ENCODE measurements around the gene NDUFB11.

Gene NDUFB11

GRCh38 chrX:47158131-47158530 is 13.6 kb upstream of the NDUFB11 start:
- no peak for TF ChIP-seq TEAD4 (IDR thresholded peaks at IDR 0.05)
- TF ChIP-seq, protein P1, sequence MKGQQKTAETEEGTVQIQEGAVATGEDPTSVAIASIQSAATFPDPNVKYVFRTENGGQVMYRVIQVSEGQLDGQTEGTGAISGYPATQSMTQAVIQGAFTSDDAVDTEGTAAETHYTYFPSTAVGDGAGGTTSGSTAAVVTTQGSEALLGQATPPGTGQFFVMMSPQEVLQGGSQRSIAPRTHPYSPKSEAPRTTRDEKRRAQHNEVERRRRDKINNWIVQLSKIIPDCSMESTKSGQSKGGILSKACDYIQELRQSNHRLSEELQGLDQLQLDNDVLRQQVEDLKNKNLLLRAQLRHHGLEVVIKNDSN (IDR thresholded peaks at IDR 0.05), result no peak
- no peak for TF ChIP-seq EP300 (IDR thresholded peaks at IDR 0.05; ENCODE audit: borderline replicate concordance)
- TF ChIP-seq REST (IDR thresholded peaks at IDR 0.05; ENCODE audit: low read depth), result no peak
- no peak for TF ChIP-seq NFIC (IDR thresholded peaks at IDR 0.05)

GRCh38 chrX:47156611-47157520 is 12.4 kb upstream of the NDUFB11 start:
- no peak for TF ChIP-seq TCF12 (IDR thresholded peaks at IDR 0.05; ENCODE audit: low read depth)
- TF ChIP-seq ZBTB7A (IDR thresholded peaks at IDR 0.05; ENCODE audit: low read depth), result no peak
- no peak for TF ChIP-seq CEBPB (IDR thresholded peaks at IDR 0.05)
- no peak for TF ChIP-seq REST (IDR thresholded peaks at IDR 0.05; ENCODE audit: low read depth)
- TF ChIP-seq CREB1 (IDR thresholded peaks at IDR 0.05; ENCODE audit: low read depth), result no peak
- TF ChIP-seq, protein P2, sequence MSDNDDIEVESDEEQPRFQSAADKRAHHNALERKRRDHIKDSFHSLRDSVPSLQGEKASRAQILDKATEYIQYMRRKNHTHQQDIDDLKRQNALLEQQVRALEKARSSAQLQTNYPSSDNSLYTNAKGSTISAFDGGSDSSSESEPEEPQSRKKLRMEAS (IDR thresholded peaks at IDR 0.05), result no peak
- no peak for TF ChIP-seq RAD21 (IDR thresholded peaks at IDR 0.05; ENCODE audit: low read depth)
- TF ChIP-seq, protein P1 (IDR thresholded peaks at IDR 0.05), result no peak
- TF ChIP-seq TAF1 (IDR thresholded peaks at IDR 0.05; ENCODE audit: low read depth), result no peak
- no peak for TF ChIP-seq EP300 (IDR thresholded peaks at IDR 0.05; ENCODE audit: borderline replicate concordance)
- no peak for TF ChIP-seq NFIC (IDR thresholded peaks at IDR 0.05)
- TF ChIP-seq EGR1 (IDR thresholded peaks at IDR 0.05), result no peak
- no peak for TF ChIP-seq YY1 (IDR thresholded peaks at IDR 0.05; ENCODE audit: low read depth)
- TF ChIP-seq TEAD4 (IDR thresholded peaks at IDR 0.05), result no peak
- no peak for TF ChIP-seq FOXM1 (IDR thresholded peaks at IDR 0.05; ENCODE audit: borderline replicate concordance, low read depth)

DNA sequence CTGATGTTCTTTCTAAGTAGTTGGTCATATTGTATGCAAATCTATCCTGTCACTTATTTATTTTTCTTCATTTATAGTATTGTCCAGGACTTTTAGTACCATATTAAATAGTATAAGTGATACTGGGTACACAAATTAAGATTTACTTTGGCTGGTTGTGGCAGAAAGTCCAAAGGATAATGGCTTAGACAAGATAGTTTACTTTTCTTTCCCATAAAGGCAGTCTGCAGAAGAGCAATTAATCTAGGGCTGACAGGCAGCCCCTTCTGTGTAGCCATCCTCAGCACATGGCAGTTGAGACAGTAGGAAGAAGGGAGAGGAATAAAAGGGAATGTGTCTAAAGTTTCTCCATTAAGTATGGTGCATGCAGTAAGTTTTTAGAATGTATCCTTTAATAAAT is 6.9 kb upstream of the NDUFB11 start:
- TF ChIP-seq TCF12 (IDR thresholded peaks at IDR 0.05; ENCODE audit: low read depth) (no peak), EP300 (IDR thresholded peaks at IDR 0.05; ENCODE audit: borderline replicate concordance) (no peak), ZBTB7A (IDR thresholded peaks at IDR 0.05; ENCODE audit: low read depth) (no peak), EGR1 (IDR thresholded peaks at IDR 0.05) (no peak), TEAD4 (IDR thresholded peaks at IDR 0.05) (no peak)
- TF ChIP-seq, protein P2 (IDR thresholded peaks at IDR 0.05), result no peak

DNA sequence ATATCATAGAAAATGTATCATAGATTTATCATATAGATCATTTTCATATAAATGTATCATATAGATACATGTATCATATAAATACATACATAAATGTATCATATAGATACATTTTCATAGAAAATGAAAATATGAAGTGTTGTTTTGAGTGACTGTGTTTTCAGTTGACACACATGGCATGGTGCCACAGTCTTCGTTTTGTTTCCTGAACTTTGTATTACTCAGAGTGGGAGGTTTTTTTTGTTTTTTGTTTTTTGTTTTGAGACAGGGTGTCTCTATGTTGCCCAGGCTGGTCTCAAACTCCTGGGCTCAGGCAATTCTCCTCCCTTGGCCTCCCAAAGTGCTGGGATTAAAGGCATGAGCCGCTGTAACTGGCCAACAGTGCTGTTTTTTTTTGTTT is 4.4 kb upstream of the NDUFB11 start:
- TF ChIP-seq TAF1 (IDR thresholded peaks at IDR 0.05; ENCODE audit: low read depth), result no peak
- TF ChIP-seq TCF12 (IDR thresholded peaks at IDR 0.05; ENCODE audit: low read depth), result no peak
- TF ChIP-seq NFIC (IDR thresholded peaks at IDR 0.05), result no peak

DNA sequence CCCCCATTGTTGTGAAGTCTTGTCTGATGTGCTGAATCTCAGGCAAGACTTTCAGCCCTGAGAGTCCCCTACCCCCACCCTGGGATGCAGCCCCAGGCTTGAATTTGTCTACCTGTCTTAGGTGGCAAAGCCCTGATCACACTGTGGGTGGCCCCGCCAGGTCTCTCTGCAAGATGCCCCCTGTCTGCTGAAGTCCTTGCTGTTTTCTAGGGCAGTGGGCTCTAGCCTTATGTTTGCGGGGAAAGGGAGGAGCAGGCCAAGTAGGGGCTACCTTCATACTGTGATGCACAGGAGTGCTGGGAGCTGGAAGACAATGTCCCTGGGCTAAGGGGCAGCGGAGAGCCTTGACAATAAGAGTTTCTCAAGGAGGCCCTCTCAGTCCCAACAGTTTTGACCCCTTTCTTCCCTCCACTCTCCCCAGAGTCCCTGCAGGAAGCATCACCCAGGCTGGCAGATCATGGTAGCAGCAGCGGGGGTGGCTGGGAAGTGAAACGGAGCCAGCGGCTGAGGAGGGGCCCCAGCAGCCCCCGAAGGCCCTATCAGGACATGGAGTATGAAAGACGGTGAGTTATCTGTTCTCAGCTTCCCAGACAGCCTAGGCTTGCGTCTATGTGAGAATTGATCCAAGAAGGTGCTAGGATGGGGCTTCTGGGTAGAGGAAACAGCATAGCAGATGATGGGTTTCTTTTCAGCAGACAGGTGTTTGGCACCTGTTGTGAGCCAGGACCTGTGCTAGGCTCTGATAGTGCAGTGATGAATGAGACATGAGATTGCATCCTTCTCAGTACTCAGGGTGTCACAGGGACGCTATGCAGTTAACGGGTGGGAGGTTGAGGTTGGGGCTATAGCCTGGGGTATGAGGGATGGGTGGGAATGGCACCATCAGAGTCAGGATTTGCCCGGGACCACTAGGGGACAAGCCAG is 2.7 kb upstream of the NDUFB11 start:
- TF ChIP-seq RAD21 (IDR thresholded peaks at IDR 0.05; ENCODE audit: low read depth), result no peak
- no peak for TF ChIP-seq TAF1 (IDR thresholded peaks at IDR 0.05; ENCODE audit: low read depth)

All from Ishikawa (cell line).